ENCODE measurements around the gene ABCC12. TPM values are rescaled to one million over a fixed set of nuclear protein-coding genes. Genes with fewer than 3 reads are reported as not detected.

Gene ABCC12
- total and polyA plus RNA-seq, 4 donors = not detected

DNA sequence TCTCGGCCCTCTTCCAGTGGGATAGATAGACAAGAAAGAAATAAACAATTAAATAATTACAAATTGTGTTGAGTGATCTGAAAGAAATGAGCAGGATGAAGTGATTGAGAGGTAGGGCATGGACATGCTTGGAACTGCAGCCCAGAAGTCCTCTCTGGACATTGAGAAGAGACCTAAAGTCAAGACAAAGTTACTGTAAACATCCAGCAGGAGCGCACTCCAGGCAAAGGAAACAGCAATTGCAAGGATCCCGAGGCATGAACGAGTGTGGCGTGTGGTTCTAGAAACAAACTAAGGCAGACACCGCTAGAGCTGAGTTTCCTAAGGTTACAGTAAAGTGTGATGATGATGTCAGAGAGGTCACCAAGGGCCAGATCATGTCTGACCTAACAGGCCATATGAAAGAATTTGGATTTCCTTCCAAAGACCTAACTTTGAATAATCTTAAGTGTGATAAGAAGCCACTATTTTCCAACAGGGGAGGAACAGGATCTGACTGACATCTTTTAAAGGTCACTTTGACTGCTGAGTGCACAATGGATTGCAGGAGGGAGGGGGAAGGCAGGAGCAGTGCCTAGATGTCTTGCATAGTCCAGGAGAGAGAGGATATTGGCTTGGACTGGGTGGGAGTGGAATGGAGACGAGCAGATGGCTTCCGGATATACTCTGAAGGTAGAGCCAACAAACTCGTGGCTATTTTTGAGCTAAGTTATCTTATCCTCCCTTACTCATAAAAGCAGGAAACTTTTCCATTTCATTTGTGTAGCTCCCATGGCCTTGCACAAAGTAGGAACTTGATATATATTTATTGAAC is 19.0 kb downstream of the ABCC12 start:
- Histone ChIP-seq H3K4me3 (no peak overlapping the region), H3K36me3 (ENCODE audit: control insufficient read depth in 4 of 4, insufficient read depth in 4 of 4, low read length in 4 of 4) (no peaks in the 10 kb centered on the region), H3K27ac (ENCODE audit: low read depth in 1 of 2, low read length in 1 of 2) (no peak overlapping the region), H3K4me1 (ENCODE audit: control insufficient read depth in 5 of 5, insufficient read depth in 5 of 5, low read length in 5 of 5) (no peaks in the 10 kb centered on the region), H3K27me3 (ENCODE audit: control insufficient read depth in 3 of 3, insufficient read depth in 3 of 3, low read length in 2 of 3) (no peaks in the 10 kb centered on the region), H3K9me3 (ENCODE audit: control insufficient read depth in 4 of 4, insufficient read depth in 3 of 4, low read length in 3 of 4) (no peaks in the 10 kb centered on the region), H3K9ac (ENCODE audit: insufficient read depth in 1 of 2, low read length in 2 of 2) (no peak overlapping the region)
- ATAC-seq (ENCODE audit: insufficient read depth, low FRiP score) (no peak), DNase-seq (no peak)
- 60 to 62% methylated on average over 9 of the region's 9 CpGs for WGBS, 2 donors
- TF ChIP-seq, protein P1, sequence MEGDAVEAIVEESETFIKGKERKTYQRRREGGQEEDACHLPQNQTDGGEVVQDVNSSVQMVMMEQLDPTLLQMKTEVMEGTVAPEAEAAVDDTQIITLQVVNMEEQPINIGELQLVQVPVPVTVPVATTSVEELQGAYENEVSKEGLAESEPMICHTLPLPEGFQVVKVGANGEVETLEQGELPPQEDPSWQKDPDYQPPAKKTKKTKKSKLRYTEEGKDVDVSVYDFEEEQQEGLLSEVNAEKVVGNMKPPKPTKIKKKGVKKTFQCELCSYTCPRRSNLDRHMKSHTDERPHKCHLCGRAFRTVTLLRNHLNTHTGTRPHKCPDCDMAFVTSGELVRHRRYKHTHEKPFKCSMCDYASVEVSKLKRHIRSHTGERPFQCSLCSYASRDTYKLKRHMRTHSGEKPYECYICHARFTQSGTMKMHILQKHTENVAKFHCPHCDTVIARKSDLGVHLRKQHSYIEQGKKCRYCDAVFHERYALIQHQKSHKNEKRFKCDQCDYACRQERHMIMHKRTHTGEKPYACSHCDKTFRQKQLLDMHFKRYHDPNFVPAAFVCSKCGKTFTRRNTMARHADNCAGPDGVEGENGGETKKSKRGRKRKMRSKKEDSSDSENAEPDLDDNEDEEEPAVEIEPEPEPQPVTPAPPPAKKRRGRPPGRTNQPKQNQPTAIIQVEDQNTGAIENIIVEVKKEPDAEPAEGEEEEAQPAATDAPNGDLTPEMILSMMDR (IDR thresholded peaks at IDR 0.05; ENCODE audit: control extremely low read depth, extremely low read depth) = no peak

DNA sequence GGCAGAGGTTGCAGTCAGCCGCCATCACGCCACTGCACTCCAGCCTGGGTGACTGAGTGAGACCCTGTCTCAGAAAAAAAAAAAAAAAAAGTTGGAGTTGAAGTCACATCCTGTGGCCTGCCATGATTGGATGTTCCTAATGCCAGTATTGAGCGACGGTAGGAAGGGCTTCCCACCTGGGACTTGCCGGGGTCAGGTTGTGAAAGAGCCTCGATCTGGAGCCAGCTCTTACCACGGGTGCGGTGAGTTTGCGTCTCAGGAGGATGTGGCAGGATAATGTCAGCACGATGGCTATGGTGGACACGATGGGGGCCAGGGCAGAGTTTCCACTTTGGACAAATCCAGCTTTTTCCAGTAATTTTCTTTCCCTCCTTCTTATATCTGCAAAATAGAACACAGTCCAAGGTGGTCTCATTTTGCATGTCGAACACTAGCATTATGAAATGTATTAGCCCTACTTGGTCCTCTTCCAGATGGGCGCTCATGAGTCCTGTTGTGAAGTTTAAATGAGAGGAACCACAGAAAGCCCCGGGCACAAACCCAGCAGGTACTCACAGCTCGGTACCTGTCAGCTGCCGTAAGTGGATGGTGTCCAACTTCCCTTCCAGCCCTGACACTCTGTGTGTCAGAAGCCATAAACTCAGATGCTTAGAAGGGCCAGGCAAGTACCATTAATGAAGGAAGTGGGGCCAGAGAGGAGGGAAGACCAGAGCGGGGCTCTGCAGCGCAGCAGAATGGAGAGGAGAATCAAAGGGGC is 22.2 kb downstream of the ABCC12 start:
- WGBS, 2 donors = 76 to 84% methylated on average over 18 of the region's 18 CpGs
- TF ChIP-seq, protein P1 (IDR thresholded peaks at IDR 0.05; ENCODE audit: control extremely low read depth, extremely low read depth) = no peak
- H3K9me3 ChIP-seq (ENCODE audit: control insufficient read depth in 4 of 4, insufficient read depth in 3 of 4, low read length in 3 of 4) = no peaks in the 10 kb centered on the region
- ATAC-seq (ENCODE audit: insufficient read depth, low FRiP score) (peak; percentile 39), DNase-seq (no peak)
- no peak overlapping the region for H3K4me3 ChIP-seq
- H3K27ac ChIP-seq (ENCODE audit: low read depth in 1 of 2, low read length in 1 of 2) = peak overlapping the region in 1 of 2 donors; percentile 48
- no peak overlapping the region for H3K9ac ChIP-seq (ENCODE audit: insufficient read depth in 1 of 2, low read length in 2 of 2)
- H3K4me1 ChIP-seq (ENCODE audit: control insufficient read depth in 5 of 5, insufficient read depth in 5 of 5, low read length in 5 of 5) = no peaks in the 10 kb centered on the region
- H3K36me3 ChIP-seq (ENCODE audit: control insufficient read depth in 4 of 4, insufficient read depth in 4 of 4, low read length in 4 of 4) = no peaks in the 10 kb centered on the region
- H3K27me3 ChIP-seq (ENCODE audit: control insufficient read depth in 3 of 3, insufficient read depth in 3 of 3, low read length in 2 of 3) = no peaks in the 10 kb centered on the region

GRCh38 chr16:48132696-48133095 is 23.1 kb downstream of the ABCC12 start:
- TF ChIP-seq, protein P1 (IDR thresholded peaks at IDR 0.05; ENCODE audit: control extremely low read depth, extremely low read depth) = no peak
- no peak for ATAC-seq (ENCODE audit: insufficient read depth, low FRiP score)
- H3K9me3 ChIP-seq (ENCODE audit: control insufficient read depth in 4 of 4, insufficient read depth in 3 of 4, low read length in 3 of 4) = no peaks in the 10 kb centered on the region
- no peak overlapping the region for H3K9ac ChIP-seq (ENCODE audit: insufficient read depth in 1 of 2, low read length in 2 of 2)
- WGBS, 2 donors = 72 to 83% methylated on average over 3 of the region's 3 CpGs
- no peak overlapping the region for H3K4me3 ChIP-seq
- H3K27me3 ChIP-seq (ENCODE audit: control insufficient read depth in 3 of 3, insufficient read depth in 3 of 3, low read length in 2 of 3) = no peaks in the 10 kb centered on the region
- H3K36me3 ChIP-seq (ENCODE audit: control insufficient read depth in 4 of 4, insufficient read depth in 4 of 4, low read length in 4 of 4) = no peaks in the 10 kb centered on the region
- peaks cover 0 to 2% (median 0%) of the 10 kb centered on the region in 5 donors for H3K4me1 ChIP-seq (ENCODE audit: control insufficient read depth in 5 of 5, insufficient read depth in 5 of 5, low read length in 5 of 5)
- no peak overlapping the region for H3K27ac ChIP-seq (ENCODE audit: low read depth in 1 of 2, low read length in 1 of 2)
- no peak for DNase-seq

Data from lung (tissue), 12 donors.